Smooth muscle cell (in vitro differentiated cells): ENCODE data around the gene CYP1A1. TPM values are rescaled to one million over a fixed set of nuclear protein-coding genes. Genes with fewer than 3 reads are reported as not detected.

Experiments used
- DNase-seq: peaks from one replicate; lab custom pipeline; 2025; ENCODE audit not compliant: unreplicated experiment; lab: John Stamatoyannopoulos, UW
- H2AFZ ChIP-seq: fragments of 200-600 bp; sonication (generic); 2 replicates; pipeline ENCODE4 v1.6.0; 2016; ENCODE audit warnings: antibody characterized with exemption, low read depth, mild to moderate bottlenecking
- H3F3A ChIP-seq: fragments of 200-600 bp; sonication (generic); 2 replicates; pipeline ENCODE4 v1.6.0; 2017; ENCODE audit warnings: antibody characterized with exemption, low read depth
- H3K27ac ChIP-seq: fragments of 200-600 bp; sonication (generic); 2 replicates; pipeline ENCODE4 v1.5.1; 2016; ENCODE audit warnings: low read depth, mild to moderate bottlenecking
- H3K27me3 ChIP-seq: fragments of 200-600 bp; sonication (generic); 2 replicates; pipeline ENCODE4 v1.6.1; 2016; ENCODE audit warnings: low read depth, mild to moderate bottlenecking
- H3K36me3 ChIP-seq: fragments of 200-600 bp; sonication (generic); 2 replicates; pipeline ENCODE4 v1.5.1; 2016; ENCODE audit warnings: low read depth
- H3K4me1 ChIP-seq: fragments of 200-600 bp; sonication (generic); 2 replicates; pipeline ENCODE4 v1.5.1; 2016; ENCODE audit warnings: low read depth
- H3K4me2 ChIP-seq: fragments of 200-600 bp; sonication (generic); 2 replicates; pipeline ENCODE4 v1.6.0; 2016; ENCODE audit warnings: mild to moderate bottlenecking
- H3K4me3 ChIP-seq: fragments of 200-600 bp; sonication (generic); 2 replicates; pipeline ENCODE4 v1.5.1; 2016; ENCODE audit warnings: mild to moderate bottlenecking
- H3K79me2 ChIP-seq: fragments of 200-600 bp; sonication (generic); 2 replicates; pipeline ENCODE4 v1.6.0; 2016; ENCODE audit warnings: low read depth, mild to moderate bottlenecking
- H3K9ac ChIP-seq: fragments of 200-600 bp; sonication (generic); 2 replicates; pipeline ENCODE4 v1.6.0; 2016; ENCODE audit warnings: low read depth
- H3K9me3 ChIP-seq: fragments of 200-600 bp; sonication (generic); replicated peaks from 2 replicates; pipeline ENCODE4 v1.5.1; 2016; ENCODE audit warnings: low read depth
- H4K20me1 ChIP-seq: fragments of 200-600 bp; sonication (generic); 2 replicates; pipeline ENCODE4 v1.6.0; 2016; ENCODE audit warnings: low read depth
- WGBS: methylation state at CpG from one replicate; pipeline ENCODE4 v1.1.7; 2016; ENCODE audit warnings: low lambda C conversion rate; 5-methylcytosine and 5-hydroxymethylcytosine counted together
- polyA plus RNA-seq: library from polyadenylated mRNA; unstranded; fragments of >200 nt; fragmentation: Nextera tagmentation; extraction: Ambion mirVana; gene quantifications from 2 replicates; pipeline ENCODE4 v1.2.1, GENCODE V29; 2016
- total RNA-seq: library from RNA; depleted of rRNA; stranded (reverse); fragments of >200 nt; gene quantifications from 2 replicates; pipeline ENCODE4 v1.2.3, GENCODE V29; 2014
- TF ChIP-seq, protein P1 (sequence below): fragments of 200-600 bp; sonication (generic); IDR thresholded peaks from 2 replicates; pipeline ENCODE4 v1.5.1; 2017; ENCODE audit warnings: borderline replicate concordance, mild to moderate bottlenecking, antibody characterized with exemption; ENCODE audit not compliant: insufficient read depth, poor library complexity, severe bottlenecking

The CYP1A1 gene
- total and polyA plus RNA-seq, 2 experiments from 2014 or later, result 0.13 to 1.9 TPM

DNA sequence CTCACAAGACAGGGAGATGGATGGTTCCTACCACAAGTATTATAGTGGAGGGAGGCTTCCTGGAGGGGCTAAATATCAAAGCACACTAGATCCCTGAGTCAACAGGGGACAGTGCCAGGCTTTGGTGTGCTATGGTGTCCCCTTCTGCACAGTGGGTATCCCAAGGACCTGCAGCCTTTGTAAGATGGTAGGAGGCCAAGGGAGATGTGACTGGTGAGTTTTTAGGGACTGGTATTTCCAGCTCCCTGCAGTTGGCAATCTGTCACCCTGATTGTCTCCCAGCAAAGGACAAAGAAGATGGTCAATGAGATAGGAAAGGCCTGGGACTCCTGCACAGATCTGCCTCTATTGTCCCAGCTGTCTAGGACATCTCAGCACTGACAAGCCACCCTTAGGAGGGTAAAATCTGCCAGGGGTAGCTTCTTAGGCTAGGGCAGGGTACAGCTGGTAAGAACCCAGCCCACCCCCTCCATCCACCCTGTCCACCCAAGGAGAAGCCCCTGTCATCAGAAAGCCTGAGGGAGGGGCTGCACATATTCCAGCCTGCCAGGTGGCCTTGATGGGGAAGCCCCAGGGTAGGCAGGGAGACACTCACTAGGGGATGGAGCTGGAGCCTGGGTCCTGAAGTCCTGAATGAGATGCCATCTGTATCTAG, 631 bp downstream of the CYP1A1 start:
- Histone ChIP-seq H3K9me3 (no peaks in the 10 kb centered on the region), H3K79me2 (no peaks in the 10 kb centered on the region), H3K4me3 (no peak overlapping the region), H3K36me3 (no peaks in the 10 kb centered on the region), H2AFZ (no peak overlapping the region), H3K4me1 (no peaks in the 10 kb centered on the region), H3K27ac (no peak overlapping the region), H4K20me1 (no peaks in the 10 kb centered on the region), H3F3A (no peaks in the 10 kb centered on the region), H3K9ac (no peak overlapping the region), H3K4me2 (no peak overlapping the region), H3K27me3 (peaks cover 17% of the 10 kb centered on the region)
- TF ChIP-seq, protein P1, sequence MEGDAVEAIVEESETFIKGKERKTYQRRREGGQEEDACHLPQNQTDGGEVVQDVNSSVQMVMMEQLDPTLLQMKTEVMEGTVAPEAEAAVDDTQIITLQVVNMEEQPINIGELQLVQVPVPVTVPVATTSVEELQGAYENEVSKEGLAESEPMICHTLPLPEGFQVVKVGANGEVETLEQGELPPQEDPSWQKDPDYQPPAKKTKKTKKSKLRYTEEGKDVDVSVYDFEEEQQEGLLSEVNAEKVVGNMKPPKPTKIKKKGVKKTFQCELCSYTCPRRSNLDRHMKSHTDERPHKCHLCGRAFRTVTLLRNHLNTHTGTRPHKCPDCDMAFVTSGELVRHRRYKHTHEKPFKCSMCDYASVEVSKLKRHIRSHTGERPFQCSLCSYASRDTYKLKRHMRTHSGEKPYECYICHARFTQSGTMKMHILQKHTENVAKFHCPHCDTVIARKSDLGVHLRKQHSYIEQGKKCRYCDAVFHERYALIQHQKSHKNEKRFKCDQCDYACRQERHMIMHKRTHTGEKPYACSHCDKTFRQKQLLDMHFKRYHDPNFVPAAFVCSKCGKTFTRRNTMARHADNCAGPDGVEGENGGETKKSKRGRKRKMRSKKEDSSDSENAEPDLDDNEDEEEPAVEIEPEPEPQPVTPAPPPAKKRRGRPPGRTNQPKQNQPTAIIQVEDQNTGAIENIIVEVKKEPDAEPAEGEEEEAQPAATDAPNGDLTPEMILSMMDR, result no peak
- no peak for DNase-seq

DNA sequence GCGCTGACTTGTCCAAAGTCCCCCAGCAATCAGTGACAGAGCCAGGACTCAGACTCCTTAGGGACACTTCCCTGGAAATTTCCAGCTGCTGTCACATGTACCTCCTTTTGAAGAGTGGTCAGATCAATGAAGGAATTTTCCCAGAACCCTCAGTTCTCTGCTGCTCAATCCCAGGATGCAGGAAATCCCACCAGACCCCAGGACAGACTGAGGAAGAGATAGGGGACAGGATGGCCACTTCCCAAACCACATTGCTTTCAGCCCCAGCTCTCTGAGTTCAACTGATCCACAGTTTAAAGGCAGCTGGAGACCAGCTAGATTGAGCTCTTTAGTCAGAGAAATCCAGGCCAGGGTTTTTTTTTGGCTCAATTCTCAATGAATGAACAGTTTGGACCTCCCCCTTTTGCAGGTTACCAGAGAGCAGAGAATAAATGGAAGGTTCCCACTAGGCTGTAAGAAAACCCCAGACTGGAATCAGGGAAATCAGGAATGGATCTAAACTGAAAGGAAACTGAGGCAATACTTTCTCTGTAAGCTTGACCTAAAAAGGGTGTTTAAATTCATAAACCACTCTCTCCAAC, 1.5 kb downstream of the CYP1A1 start:
- Histone ChIP-seq H3K4me2 (no peak overlapping the region), H2AFZ (no peak overlapping the region), H3K4me3 (no peak overlapping the region), H4K20me1 (no peaks in the 10 kb centered on the region), H3K9me3 (no peaks in the 10 kb centered on the region), H3K9ac (no peak overlapping the region), H3K36me3 (no peaks in the 10 kb centered on the region), H3K4me1 (no peaks in the 10 kb centered on the region), H3F3A (no peaks in the 10 kb centered on the region), H3K79me2 (no peaks in the 10 kb centered on the region), H3K27me3 (peaks cover 17% of the 10 kb centered on the region), H3K27ac (no peak overlapping the region)
- TF ChIP-seq, protein P1, result no peak
- 84% methylated on average over 1 of the region's 1 CpG for WGBS
- no peak for DNase-seq

DNA sequence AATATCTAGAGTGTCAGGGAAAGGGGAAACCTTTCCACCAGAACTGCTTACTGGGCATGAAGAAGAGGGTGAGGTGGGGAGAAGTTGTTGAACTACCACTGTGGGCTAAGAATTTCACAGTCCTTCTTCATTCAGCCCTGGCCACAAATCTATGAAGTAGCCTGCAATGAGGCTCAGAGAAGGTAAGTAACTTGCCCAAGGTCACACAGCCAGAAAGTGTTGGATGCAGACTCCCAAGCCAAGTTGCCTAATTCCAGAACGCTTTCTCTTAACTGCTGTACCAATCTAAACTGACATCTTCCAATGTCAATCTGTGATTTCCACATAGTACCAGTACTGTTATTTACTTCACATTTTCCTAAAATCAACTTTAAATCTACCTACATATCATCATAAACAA, 2.1 kb downstream of the CYP1A1 start:
- no peak overlapping the region for H3K4me3 ChIP-seq
- H3K4me1 ChIP-seq, result no peaks in the 10 kb centered on the region
- WGBS, result 86% methylated on average over 1 of the region's 1 CpG
- H3K27me3 ChIP-seq, result peaks cover 17% of the 10 kb centered on the region
- H3K4me2 ChIP-seq, result no peak overlapping the region
- no peaks in the 10 kb centered on the region for H3F3A ChIP-seq
- H2AFZ ChIP-seq, result no peak overlapping the region
- no peaks in the 10 kb centered on the region for H3K36me3 ChIP-seq
- no peak overlapping the region for H3K9ac ChIP-seq
- H4K20me1 ChIP-seq, result no peaks in the 10 kb centered on the region
- TF ChIP-seq, protein P1, result no peak
- DNase-seq, result no peak
- H3K79me2 ChIP-seq, result no peaks in the 10 kb centered on the region
- H3K9me3 ChIP-seq, result no peaks in the 10 kb centered on the region
- H3K27ac ChIP-seq, result no peak overlapping the region

DNA sequence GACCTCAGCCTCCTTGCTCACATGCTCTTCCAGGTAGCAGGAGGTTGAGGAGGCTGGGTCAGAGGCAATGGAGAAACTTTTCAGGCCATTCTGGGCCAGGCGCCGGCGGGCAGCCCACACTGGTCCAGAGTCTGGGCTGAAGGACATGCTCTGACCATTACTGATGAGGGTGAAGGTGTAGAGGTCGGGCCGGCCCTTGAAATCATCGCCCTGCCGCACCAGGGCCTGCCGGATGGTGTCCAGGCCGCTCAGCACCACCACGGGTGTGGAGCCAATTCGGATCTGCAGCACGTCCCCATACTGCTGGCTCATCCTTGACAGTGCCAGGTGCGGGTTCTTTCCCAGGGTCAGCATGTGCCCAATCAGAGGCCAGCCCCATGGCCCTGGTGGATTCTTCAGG, 2.7 kb downstream of the CYP1A1 start:
- H4K20me1 ChIP-seq, result no peaks in the 10 kb centered on the region
- H3K36me3 ChIP-seq, result no peaks in the 10 kb centered on the region
- 91% methylated on average over 13 of the region's 13 CpGs for WGBS
- H3K79me2 ChIP-seq, result no peaks in the 10 kb centered on the region
- no peak overlapping the region for H3K9ac ChIP-seq
- H3K4me3 ChIP-seq, result no peak overlapping the region
- no peaks in the 10 kb centered on the region for H3K4me1 ChIP-seq
- no peaks in the 10 kb centered on the region for H3F3A ChIP-seq
- DNase-seq, result no peak
- H2AFZ ChIP-seq, result no peak overlapping the region
- no peak overlapping the region for H3K4me2 ChIP-seq
- TF ChIP-seq, protein P1, result no peak
- H3K9me3 ChIP-seq, result no peaks in the 10 kb centered on the region
- H3K27ac ChIP-seq, result no peak overlapping the region
- peaks cover 14% of the 10 kb centered on the region for H3K27me3 ChIP-seq
